HEK293 (cell line): ENCODE data around the gene STN1.

Experiments
- FEZF1 ChIP-seq: fragments of 450-650 bp; formaldehyde crosslinking; IDR thresholded peaks from 2 replicates; pipeline ENCODE4 v1.5.1; 2016; ENCODE audit warnings: missing biosample characterization, missing genetic modification characterization
- INSM2 ChIP-seq: fragments of 450-650 bp; formaldehyde crosslinking; IDR thresholded peaks from 2 replicates; pipeline ENCODE4 v1.5.1; 2016; ENCODE audit warnings: missing biosample characterization, missing genetic modification characterization
- KLF16 ChIP-seq: fragments of 450-650 bp; formaldehyde crosslinking; IDR thresholded peaks from 2 replicates; pipeline ENCODE4 v1.5.1; 2017; ENCODE audit warnings: missing biosample characterization, missing genetic modification characterization
- REPIN1 ChIP-seq: fragments of 450-650 bp; formaldehyde crosslinking; IDR thresholded peaks from 2 replicates; pipeline ENCODE4 v1.5.1; 2017; ENCODE audit warnings: missing biosample characterization, missing genetic modification characterization, low read depth
- ZBTB48 ChIP-seq: fragments of 450-650 bp; formaldehyde crosslinking; IDR thresholded peaks from 2 replicates; pipeline ENCODE4 v1.5.1; 2016; ENCODE audit warnings: missing biosample characterization, missing genetic modification characterization
- ZBTB49 ChIP-seq: fragments of 450-650 bp; formaldehyde crosslinking; IDR thresholded peaks from 2 replicates; pipeline ENCODE4 v1.5.1; 2016; ENCODE audit warnings: missing biosample characterization, missing genetic modification characterization, low read depth
- ZEB2 ChIP-seq: fragments of 450-650 bp; formaldehyde crosslinking; IDR thresholded peaks from 2 replicates; pipeline ENCODE4 v1.5.1; 2016; ENCODE audit warnings: missing biosample characterization, missing genetic modification characterization
- ZNF140 ChIP-seq: fragments of 450-650 bp; formaldehyde crosslinking; IDR thresholded peaks from 2 replicates; pipeline ENCODE4 v1.5.1; 2016; ENCODE audit warnings: missing biosample characterization, missing genetic modification characterization
- ZNF148 ChIP-seq: fragments of 450-650 bp; formaldehyde crosslinking; IDR thresholded peaks from 2 replicates; pipeline ENCODE4 v1.5.0; 2017; ENCODE audit warnings: missing biosample characterization, missing genetic modification characterization, borderline replicate concordance
- ZNF174 ChIP-seq: fragments of 450-650 bp; formaldehyde crosslinking; IDR thresholded peaks from 2 replicates; pipeline ENCODE4 v1.5.0; 2017; ENCODE audit warnings: missing biosample characterization, mild to moderate bottlenecking, missing genetic modification characterization
- ZNF202 ChIP-seq: fragments of 450-650 bp; formaldehyde crosslinking; IDR thresholded peaks from 2 replicates; pipeline ENCODE4 v1.5.1; 2016; ENCODE audit warnings: missing biosample characterization, missing genetic modification characterization, borderline replicate concordance
- ZNF211 ChIP-seq: fragments of 450-650 bp; formaldehyde crosslinking; IDR thresholded peaks from 2 replicates; pipeline ENCODE4 v1.5.1; 2016; ENCODE audit warnings: low read depth, missing biosample characterization, missing genetic modification characterization
- ZNF292 ChIP-seq: fragments of 450-650 bp; formaldehyde crosslinking; IDR thresholded peaks from 2 replicates; pipeline ENCODE4 v1.5.1; 2016; ENCODE audit warnings: low read depth, missing biosample characterization, missing genetic modification characterization, borderline replicate concordance
- ZNF394 ChIP-seq: fragments of 450-650 bp; formaldehyde crosslinking; IDR thresholded peaks from 2 replicates; pipeline ENCODE4 v1.5.1; 2016; ENCODE audit warnings: missing biosample characterization, missing genetic modification characterization, mild to moderate bottlenecking, moderate library complexity, borderline replicate concordance
- ZNF426 ChIP-seq: fragments of 450-650 bp; formaldehyde crosslinking; IDR thresholded peaks from 2 replicates; pipeline ENCODE4 v1.5.1; 2017; ENCODE audit warnings: missing biosample characterization, missing genetic modification characterization, mild to moderate bottlenecking, inconsistent platforms, moderate library complexity
- ZNF488 ChIP-seq: fragments of 450-650 bp; formaldehyde crosslinking; IDR thresholded peaks from 2 replicates; pipeline ENCODE4 v1.5.1; 2016; ENCODE audit warnings: missing biosample characterization, missing genetic modification characterization
- ZNF501 ChIP-seq: fragments of 450-650 bp; formaldehyde crosslinking; IDR thresholded peaks from 2 replicates; pipeline ENCODE4 v1.5.1; 2016; ENCODE audit warnings: missing biosample characterization, missing genetic modification characterization
- ZNF548 ChIP-seq: fragments of 450-650 bp; formaldehyde crosslinking; IDR thresholded peaks from 2 replicates; pipeline ENCODE4 v1.5.1; 2016; ENCODE audit warnings: missing biosample characterization, missing genetic modification characterization
- ZNF621 ChIP-seq: fragments of 450-650 bp; formaldehyde crosslinking; IDR thresholded peaks from 2 replicates; pipeline ENCODE4 v1.5.1; 2017; ENCODE audit warnings: missing biosample characterization, missing genetic modification characterization
- ZNF626 ChIP-seq: fragments of 450-650 bp; sonication (Bioruptor Pico); formaldehyde crosslinking; IDR thresholded peaks from 2 replicates; pipeline ENCODE4 v1.5.1; 2018; ENCODE audit warnings: missing biosample characterization, missing genetic modification characterization, inconsistent platforms
- ZNF704 ChIP-seq: fragments of 450-650 bp; formaldehyde crosslinking; IDR thresholded peaks from 2 replicates; pipeline ENCODE4 v1.5.1; 2016; ENCODE audit warnings: missing biosample characterization, missing genetic modification characterization
- ZSCAN4 ChIP-seq: fragments of 450-650 bp; formaldehyde crosslinking; IDR thresholded peaks from 2 replicates; pipeline ENCODE4 v1.5.1; 2017; ENCODE audit warnings: missing biosample characterization, missing genetic modification characterization
- TF ChIP-seq, protein P1 (sequence below): fragments of 450-650 bp; formaldehyde crosslinking; IDR thresholded peaks from 2 replicates; pipeline ENCODE4 v1.5.1; 2017; ENCODE audit warnings: missing biosample characterization, missing genetic modification characterization
- TF ChIP-seq, protein P2 (sequence below): fragments of 450-650 bp; formaldehyde crosslinking; IDR thresholded peaks from 2 replicates; pipeline ENCODE4 v1.5.1; 2016; ENCODE audit warnings: missing biosample characterization, missing genetic modification characterization

STN1 gene

DNA sequence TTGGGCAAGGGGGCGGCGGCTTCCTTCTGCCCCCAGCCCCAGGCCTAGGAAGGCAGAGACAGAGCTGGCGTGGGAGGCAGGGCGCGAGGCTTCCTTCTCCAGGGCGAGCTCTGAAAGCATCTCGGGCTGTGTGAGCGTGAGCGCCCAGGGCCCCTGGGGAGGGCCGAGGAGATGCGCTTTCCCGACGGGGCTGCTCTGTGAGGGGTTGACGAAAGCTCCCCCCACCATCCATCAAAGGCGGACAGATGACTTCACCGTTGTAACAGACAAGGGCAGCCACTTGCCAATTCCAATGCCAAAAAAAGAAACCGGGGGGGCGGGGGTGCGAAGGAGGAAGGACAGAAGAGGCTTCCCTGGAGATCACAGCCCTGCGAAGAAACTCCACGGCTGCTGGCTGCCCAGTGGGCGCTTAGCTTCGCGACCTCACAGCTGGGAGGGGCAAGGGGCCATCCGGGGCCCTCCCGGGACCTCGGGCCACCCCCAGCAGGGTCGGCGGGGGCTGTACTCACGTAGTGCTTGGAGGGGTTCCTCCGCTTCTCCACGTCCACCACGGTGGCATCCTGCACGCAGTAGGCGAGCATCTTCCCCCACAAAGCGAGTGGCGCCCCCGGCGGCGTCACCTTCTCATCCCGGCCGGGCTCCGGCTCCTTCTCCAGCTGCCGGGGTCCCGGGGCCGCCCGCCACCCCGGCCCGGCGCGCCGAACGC, 63.1 kb downstream of the STN1 start (continued):
- TF ChIP-seq INSM2 (tag by site-specific recombination) (no peak), ZNF140 (tag by site-specific recombination) (no peak), ZNF202 (no peak), ZNF488 (tag by site-specific recombination) (no peak), FEZF1 (tag by site-specific recombination) (peak; percentile 28; the same call in 1 of the 2 replicates), ZBTB48 (tag by site-specific recombination) (no peak), ZNF501 (tag by site-specific recombination) (0 out of 2 replicates have a peak, but pooled peaks have one; percentile 31), ZBTB49 (tag by site-specific recombination) (no peak), ZNF621 (tag by site-specific recombination) (no peak), ZNF292 (tag by site-specific recombination) (no peak), ZNF174 (tag by site-specific recombination) (no peak), KLF16 (no peak), ZNF394 (tag by site-specific recombination) (peak; percentile 45; the same call in 1 of the 2 replicates), ZNF704 (no peak), ZNF626 (tag by site-specific recombination) (no peak), ZNF148 (tag by site-specific recombination) (no peak), ZNF548 (tag by site-specific recombination) (no peak), ZNF426 (tag by site-specific recombination) (no peak), ZNF211 (tag by site-specific recombination) (no peak), ZSCAN4 (tag by site-specific recombination) (no peak), REPIN1 (no peak), ZEB2 (tag by site-specific recombination) (peak; percentile 81)
- TF ChIP-seq, protein P1, sequence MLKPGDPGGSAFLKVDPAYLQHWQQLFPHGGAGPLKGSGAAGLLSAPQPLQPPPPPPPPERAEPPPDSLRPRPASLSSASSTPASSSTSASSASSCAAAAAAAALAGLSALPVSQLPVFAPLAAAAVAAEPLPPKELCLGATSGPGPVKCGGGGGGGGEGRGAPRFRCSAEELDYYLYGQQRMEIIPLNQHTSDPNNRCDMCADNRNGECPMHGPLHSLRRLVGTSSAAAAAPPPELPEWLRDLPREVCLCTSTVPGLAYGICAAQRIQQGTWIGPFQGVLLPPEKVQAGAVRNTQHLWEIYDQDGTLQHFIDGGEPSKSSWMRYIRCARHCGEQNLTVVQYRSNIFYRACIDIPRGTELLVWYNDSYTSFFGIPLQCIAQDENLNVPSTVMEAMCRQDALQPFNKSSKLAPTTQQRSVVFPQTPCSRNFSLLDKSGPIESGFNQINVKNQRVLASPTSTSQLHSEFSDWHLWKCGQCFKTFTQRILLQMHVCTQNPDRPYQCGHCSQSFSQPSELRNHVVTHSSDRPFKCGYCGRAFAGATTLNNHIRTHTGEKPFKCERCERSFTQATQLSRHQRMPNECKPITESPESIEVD (tag by site-specific recombination), result no peak
- TF ChIP-seq, protein P2, sequence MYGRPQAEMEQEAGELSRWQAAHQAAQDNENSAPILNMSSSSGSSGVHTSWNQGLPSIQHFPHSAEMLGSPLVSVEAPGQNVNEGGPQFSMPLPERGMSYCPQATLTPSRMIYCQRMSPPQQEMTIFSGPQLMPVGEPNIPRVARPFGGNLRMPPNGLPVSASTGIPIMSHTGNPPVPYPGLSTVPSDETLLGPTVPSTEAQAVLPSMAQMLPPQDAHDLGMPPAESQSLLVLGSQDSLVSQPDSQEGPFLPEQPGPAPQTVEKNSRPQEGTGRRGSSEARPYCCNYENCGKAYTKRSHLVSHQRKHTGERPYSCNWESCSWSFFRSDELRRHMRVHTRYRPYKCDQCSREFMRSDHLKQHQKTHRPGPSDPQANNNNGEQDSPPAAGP (tag by site-specific recombination), result 0 out of 2 replicates have a peak, but pooled peaks have one; percentile 66
